Tibial artery (tissue), 4 donors: Measurements from ENCODE around the gene WDR37.

Experiments used
- DNase-seq, 2 donors: peaks; one replicate each; pipeline ENCODE4 v3.0.0-alpha.2; 2019
- H3K27ac ChIP-seq, 2 donors: fragments of 200-600 bp; sonication (generic) in 1 of 2; 1 replicate in 1 of 2; 2 replicates in 1 of 2; pipeline ENCODE4 v1.5.1; 2018 to 2019; ENCODE audit warnings: mild to moderate bottlenecking in 1 of 2
- H3K27me3 ChIP-seq, 2 donors: fragments of 200-600 bp; sonication (generic) in 1 of 2; one replicate each; pipeline versions ENCODE4 v1.5.1 to v1.6.0; 2016 to 2019
- H3K36me3 ChIP-seq, 3 donors: fragments of 200-600 bp; sonication (generic) in 2 of 3; one replicate each; pipeline ENCODE4 v1.5.1; 2016 to 2019; ENCODE audit warnings: mild to moderate bottlenecking in 2 of 3
- H3K4me1 ChIP-seq, 4 donors: fragments of 200-600 bp; sonication (generic) in 2 of 4; 1 replicate in 3 of 4; 2 replicates in 1 of 4; pipeline ENCODE4 v1.5.1; 2016 to 2019
- H3K4me3 ChIP-seq, 2 donors: fragments of 200-600 bp; sonication (generic) in 1 of 2; 1 replicate in 1 of 2; 2 replicates in 1 of 2; pipeline ENCODE4 v1.5.1; 2018 to 2019; ENCODE audit warnings: mild to moderate bottlenecking in 2 of 2
- H3K9me3 ChIP-seq, 3 donors: fragments of 200-600 bp; sonication (generic) in 1 of 3; one replicate each; pipeline ENCODE4 v1.5.1; 2016 to 2019
- CTCF ChIP-seq, 2 experiments: fragments of 200-600 bp in 1 of 2; fragments of 450-650 bp in 1 of 2; IDR thresholded peaks; one replicate each; pipeline ENCODE4 v1.5.1; 2017 to 2019; ENCODE audit warnings: antibody characterized with exemption in 2 of 2, mild to moderate bottlenecking in 1 of 2, moderate library complexity in 1 of 2
- intact Hi-C: fragments of 100-400 bp; cut with DNase I; formaldehyde crosslinking; loops from one replicate; pipeline ENCODE4 v1.15.0; 2023; ENCODE audit warnings: low total_unique reads

WDR37 gene

GRCh38 chr10:1010703-1011102, 45.5 kb upstream of the WDR37 start:
- intact Hi-C loops, result no loop called here
- Histone ChIP-seq H3K27ac (no peak overlapping the region), H3K36me3 (peaks cover 87 to 98% (median 93%) of the 10 kb centered on the region in 3 donors), H3K27me3 (no peaks in the 10 kb centered on the region), H3K4me1 (no peaks in the 10 kb centered on the region), H3K4me3 (no peak overlapping the region), H3K9me3 (no peaks in the 10 kb centered on the region)
- DNase-seq, result no peak
- no peak for TF ChIP-seq CTCF (IDR thresholded peaks at IDR 0.05)

DNA sequence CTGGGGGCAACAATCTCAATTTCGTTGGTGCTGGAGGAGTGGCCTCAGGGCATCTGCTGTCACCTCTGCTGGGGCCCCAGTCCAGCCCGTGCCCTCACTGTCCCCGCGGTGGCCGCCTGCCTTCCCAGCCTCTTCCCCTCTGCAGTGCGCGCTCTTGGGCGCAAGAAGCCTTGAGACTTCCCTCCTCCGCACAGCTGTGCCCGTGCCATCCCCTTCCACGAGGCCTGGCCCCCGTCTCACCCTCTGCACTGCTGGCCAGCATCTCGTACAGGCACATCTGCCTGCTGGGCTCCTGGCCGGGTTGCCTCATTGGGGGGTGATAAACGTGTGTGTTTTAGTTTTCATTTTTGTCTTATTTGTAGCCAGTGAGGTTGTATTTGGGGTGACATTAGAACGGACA, 44.5 kb upstream of the WDR37 start:
- peaks cover 88 to 98% (median 93%) of the 10 kb centered on the region in 3 donors for H3K36me3 ChIP-seq
- TF ChIP-seq CTCF (IDR thresholded peaks at IDR 0.05), result no peak
- intact Hi-C loops, result no loop called here
- no peaks in the 10 kb centered on the region for H3K9me3 ChIP-seq
- DNase-seq, result no peak
- no peak overlapping the region for H3K4me3 ChIP-seq
- no peak overlapping the region for H3K27ac ChIP-seq
- no peaks in the 10 kb centered on the region for H3K27me3 ChIP-seq
- no peaks in the 10 kb centered on the region for H3K4me1 ChIP-seq

GRCh38 chr10:1015688-1016087, 40.5 kb upstream of the WDR37 start:
- Histone ChIP-seq H3K9me3 (no peaks in the 10 kb centered on the region), H3K4me3 (no peak overlapping the region), H3K27me3 (no peaks in the 10 kb centered on the region), H3K4me1 (no peaks in the 10 kb centered on the region), H3K27ac (no peak overlapping the region), H3K36me3 (peaks cover 77 to 98% (median 85%) of the 10 kb centered on the region in 3 donors)
- intact Hi-C loops, result no loop called here
- no peak for TF ChIP-seq CTCF (IDR thresholded peaks at IDR 0.05)
- no peak for DNase-seq

- H3K9me3 ChIP-seq, result no peaks in the 10 kb centered on the region
- intact Hi-C loops, result no loop called here
- no peak for DNase-seq
- H3K4me3 ChIP-seq, result no peak overlapping the region
- H3K27me3 ChIP-seq, result no peaks in the 10 kb centered on the region
- H3K27ac ChIP-seq, result no peak overlapping the region
- TF ChIP-seq CTCF (IDR thresholded peaks at IDR 0.05), result no peak
- H3K36me3 ChIP-seq, result peaks cover 41 to 66% (median 49%) of the 10 kb centered on the region in 3 donors
- no peaks in the 10 kb centered on the region for H3K4me1 ChIP-seq
Measured at GRCh38 chr10:1019362-1019761, 36.8 kb upstream of the WDR37 start.

GRCh38 chr10:1020460-1020859, 35.7 kb upstream of the WDR37 start:
- no peaks in the 10 kb centered on the region for H3K27me3 ChIP-seq
- DNase-seq, result no peak
- H3K27ac ChIP-seq, result no peak overlapping the region
- H3K4me3 ChIP-seq, result no peak overlapping the region
- intact Hi-C loops, result no loop called here
- H3K4me1 ChIP-seq, result no peaks in the 10 kb centered on the region
- TF ChIP-seq CTCF (IDR thresholded peaks at IDR 0.05), result no peak
- H3K9me3 ChIP-seq, result no peaks in the 10 kb centered on the region
- H3K36me3 ChIP-seq, result peaks cover 37 to 57% (median 43%) of the 10 kb centered on the region in 3 donors

- Histone ChIP-seq H3K27me3 (no peaks in the 10 kb centered on the region), H3K27ac (no peak overlapping the region), H3K4me1 (no peaks in the 10 kb centered on the region), H3K9me3 (no peaks in the 10 kb centered on the region), H3K36me3 (peaks cover 33 to 52% (median 38%) of the 10 kb centered on the region in 3 donors), H3K4me3 (no peak overlapping the region)
- intact Hi-C loops, result no loop called here
- no peak for TF ChIP-seq CTCF (IDR thresholded peaks at IDR 0.05)
- no peak for DNase-seq
Measured at GRCh38 chr10:1020958-1021357, 35.2 kb upstream of the WDR37 start.
